GM21576 (cell line): ENCODE data around the gene PPP6R3.

ENCODE experiments used
- ATAC-seq: cut with Tn5 transposase; IDR thresholded peaks from one replicate; pipeline ENCODE4 v1.9.1; 2021; ENCODE audit warnings: mild to moderate bottlenecking, moderate library complexity; ENCODE audit not compliant: unreplicated experiment

Gene PPP6R3

DNA sequence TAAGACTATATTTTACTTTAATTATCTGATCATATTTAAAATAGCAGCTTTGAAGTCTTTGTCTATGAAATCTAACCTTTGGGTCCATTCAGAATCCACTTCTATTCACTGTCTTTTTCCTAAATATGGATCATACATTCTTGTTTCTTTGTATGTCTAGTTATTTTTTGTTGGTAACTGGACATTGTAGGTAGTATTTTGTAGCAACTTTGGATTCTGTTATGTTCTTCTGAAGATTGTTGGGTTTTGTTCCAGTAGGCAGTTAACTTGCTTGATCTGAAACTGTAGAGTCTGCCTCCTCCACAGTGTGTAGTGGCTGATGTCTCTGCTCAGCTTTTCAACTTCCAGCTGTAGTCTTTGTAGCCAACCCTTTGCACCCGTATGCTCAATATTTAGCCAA is 186.3 kb downstream of the PPP6R3 start:
- no peak for ATAC-seq

DNA sequence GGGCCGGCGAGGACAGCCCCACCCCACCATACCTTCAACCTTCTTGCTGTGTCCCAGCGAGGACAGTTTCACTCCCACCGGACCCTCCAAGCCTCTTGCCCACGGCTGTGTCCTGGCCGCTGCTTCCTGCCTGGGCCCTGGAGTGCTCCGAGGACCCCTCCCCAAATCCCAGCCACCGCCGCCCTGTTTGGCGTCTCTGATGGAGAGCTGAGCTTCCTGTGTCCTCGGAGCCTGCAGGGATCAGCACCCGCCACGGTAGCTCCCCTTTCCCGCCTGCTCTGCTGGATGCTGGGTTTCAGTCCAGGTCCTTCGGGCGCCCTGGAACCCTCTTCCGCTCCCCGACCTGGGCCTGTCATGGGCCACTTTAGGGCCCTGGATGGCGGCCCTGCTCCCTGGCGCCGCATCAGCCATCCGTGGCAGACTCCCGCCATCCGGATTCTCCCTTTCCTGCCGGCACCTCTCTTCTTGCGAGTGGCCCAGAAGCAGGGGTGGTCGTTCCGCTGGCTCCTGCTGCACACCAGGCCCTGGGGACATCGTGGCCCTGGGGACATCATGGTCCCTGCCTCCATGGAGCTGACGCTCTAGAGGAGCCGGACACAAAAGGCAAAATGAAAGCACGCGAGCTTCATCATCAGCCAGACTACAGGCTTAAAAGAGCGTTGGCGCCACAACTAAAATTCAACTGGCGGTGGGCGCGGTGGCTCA is 189.5 kb downstream of the PPP6R3 start:
- ATAC-seq: no peak

DNA sequence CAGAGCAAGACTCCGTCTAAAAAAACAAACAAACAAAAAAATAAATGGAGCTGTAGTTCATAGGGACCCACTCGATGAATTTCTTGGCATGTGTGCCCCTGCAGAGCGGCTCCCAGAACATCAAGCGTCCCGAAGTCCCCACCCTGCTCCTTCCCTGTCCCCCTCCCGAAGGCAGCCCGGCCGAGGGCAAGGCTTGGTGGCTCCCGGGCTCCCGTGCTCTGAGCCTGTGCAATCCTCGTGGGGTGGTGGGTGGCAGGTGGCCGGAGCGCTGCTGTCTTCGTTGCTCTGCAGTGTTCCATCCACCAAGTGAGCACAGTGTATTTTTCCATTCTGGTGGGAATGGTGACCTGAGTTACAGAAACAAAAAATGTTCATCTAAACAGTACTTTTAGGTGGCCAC is 190.2 kb downstream of the PPP6R3 start:
- ATAC-seq: no peak

DNA sequence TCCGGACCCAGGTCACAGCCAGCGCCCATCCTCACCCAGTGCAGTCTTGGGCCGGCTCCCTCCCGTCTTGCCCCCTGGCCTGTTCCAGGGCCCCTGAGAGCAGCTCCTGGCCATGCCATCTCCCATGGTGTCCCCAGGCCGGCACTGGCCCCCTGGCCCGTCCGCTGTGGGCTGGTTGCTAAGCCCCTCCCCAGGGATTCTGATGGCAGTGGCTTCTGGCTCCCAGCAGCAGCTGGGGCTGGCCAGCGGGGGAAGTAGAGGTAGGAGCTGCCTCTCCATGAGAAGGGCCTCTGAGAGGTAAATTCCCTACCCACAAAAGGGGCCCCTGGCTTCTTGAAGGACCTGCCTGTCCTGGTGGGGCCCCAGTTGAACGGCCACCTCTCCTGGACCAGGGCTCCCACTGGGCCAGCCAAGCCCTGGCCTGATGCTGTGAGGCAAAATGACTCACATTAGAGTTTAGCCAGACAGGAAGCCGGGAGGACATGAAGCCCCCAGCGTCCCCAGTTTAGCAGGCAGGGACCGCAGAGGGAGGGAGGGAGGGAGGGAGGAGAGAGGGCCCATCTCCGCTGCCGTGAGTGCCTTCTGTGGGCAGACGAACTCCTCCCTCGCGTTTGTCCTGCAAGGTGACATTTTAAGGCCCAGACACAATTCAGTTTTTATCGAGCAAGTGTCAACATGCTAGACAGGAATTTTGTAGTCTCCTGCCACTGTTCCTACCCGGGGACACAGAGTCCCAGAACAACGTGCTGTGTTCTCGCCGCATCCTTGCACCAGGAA is 190.8 kb downstream of the PPP6R3 start:
- ATAC-seq: no peak

DNA sequence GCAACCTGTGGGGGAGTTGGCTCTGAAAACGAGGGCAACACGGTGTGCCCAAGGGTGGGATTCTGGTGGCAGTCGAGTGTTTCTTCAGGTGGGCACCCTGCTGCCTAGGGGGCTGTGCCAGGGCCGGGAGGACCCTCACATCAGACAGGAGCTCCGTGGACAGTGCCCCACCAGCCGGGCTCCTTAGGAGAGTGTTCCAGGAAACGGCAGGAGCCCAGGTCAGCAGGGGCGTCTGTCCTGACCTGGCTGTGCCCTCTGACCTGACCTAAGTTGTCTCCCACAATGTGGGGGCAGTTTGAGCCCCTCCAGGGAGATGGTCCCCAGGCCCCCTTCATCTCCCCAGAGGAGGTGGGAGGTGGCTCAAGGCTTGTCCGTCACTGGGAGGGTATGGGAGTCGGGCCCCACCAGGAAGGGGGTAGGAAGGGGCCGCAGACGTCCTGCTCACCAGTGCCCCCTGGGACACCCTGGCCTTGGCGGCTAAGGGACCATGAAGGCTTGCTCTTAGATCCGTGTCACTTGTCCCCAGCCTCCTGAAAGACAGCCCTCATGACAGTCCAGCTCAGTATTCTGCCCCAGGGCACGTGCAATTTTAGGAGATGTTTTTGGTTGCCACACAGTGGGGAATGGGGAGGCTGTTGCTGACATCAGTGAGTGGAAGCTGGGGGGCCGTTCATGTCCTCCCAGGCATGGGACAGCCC is 191.6 kb downstream of the PPP6R3 start:
- no peak for ATAC-seq

DNA sequence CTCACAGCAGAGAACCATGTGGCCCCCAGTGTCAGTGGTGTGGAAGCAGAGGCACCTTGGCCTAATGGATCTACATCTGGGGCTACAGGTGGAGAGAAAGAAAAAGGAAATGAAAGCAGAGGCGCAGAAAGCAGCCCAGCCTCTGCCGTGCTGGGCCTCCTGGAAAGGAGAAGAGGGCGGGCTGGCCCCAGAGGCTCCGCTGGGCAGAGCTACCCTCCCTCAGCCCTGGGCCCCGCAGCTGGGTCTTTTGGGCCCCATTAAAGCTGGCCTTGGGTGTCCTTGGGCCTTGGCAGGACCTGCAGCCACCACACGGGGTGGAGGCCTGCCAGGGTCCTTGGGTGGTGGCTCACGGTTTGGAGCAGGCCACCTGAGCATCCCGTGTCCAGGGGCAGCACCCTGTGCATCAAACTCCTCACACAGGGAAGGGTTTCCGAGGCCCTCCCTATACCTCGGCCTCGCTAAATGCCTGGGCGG is 192.2 kb downstream of the PPP6R3 start:
- no peak for ATAC-seq

DNA sequence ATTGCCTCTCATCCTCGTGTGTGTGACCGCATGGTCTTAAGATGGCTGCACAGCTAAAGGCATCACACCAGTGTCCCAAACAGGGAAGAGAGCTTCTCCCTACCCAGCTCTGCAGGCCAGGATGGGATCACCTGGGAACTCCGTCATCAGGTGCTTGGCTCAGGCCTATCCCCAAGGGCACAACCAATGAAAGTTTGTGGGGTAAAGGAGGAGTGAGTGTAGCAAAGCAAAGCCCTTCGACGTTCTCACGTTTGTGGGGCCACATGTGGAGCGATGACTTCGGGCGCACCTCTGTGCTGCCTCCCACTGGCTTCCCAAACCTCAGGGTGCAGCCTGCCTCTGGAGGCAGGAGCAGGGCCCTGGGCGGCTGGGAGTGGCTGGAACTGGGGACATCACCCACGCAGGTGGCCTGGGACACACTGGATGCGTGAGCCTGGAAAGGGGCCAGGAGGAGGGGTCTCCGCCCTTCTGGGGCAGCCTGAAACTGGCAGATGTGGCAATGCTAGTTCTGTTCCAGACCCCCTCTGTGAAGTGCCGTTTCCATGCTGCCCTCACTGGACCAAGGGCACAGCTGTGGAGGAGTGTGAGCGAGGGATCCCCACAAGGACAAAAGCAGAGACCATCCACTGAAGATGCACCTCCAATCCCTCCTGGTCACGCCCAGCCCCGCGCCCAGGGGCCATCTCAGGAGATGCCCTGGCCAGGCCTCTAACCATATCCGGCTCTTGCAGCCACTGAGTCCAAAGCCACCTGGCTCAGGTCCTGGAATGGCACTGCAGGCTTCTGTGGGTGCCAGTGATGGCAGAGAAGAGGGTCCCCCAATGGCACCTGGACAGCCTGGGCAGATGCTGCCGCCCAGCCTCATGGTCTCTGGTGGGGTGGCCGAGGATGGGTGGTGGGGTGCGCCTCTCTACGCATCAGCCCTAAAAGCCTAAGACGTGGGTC is 193.2 kb downstream of the PPP6R3 start:
- no peak for ATAC-seq

DNA sequence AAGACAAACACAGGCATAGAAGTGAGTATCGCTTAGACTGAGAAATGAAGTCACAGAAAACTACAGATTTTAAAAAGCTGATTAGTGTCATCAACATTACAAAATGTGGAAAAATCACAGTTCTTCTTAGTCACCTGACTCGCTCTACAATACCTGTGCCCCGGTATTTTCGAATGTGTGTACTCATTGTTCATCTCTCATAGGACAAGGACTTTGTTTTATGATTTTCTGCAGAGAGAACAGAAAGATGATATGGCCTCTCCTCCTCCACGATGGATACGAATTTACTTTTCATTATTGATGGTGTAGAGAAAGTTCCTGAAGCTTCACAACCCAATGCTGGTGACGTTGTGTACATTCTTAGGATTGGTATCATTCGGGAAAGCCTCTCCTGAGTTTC is 194.4 kb downstream of the PPP6R3 start:
- ATAC-seq: no peak

DNA sequence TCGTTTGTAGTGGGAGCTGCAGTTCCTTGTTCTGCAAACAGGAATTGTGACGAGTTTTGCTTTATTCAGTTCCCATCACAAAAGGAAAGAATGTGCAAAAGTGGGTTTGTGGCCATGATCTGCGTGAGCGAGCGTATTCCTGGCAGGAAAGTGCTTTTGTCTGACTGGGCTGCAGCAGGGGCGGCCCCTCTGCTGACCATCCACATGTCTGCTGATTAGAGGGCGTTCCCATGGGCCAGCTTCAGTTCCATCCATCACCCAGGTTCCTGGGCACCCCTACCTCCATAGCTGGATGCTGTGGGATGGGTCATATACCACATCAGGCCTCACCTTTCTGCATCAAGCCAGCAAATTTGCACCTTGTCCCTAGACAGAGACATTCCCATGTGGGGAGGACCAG is 194.9 kb downstream of the PPP6R3 start:
- ATAC-seq: no peak

DNA sequence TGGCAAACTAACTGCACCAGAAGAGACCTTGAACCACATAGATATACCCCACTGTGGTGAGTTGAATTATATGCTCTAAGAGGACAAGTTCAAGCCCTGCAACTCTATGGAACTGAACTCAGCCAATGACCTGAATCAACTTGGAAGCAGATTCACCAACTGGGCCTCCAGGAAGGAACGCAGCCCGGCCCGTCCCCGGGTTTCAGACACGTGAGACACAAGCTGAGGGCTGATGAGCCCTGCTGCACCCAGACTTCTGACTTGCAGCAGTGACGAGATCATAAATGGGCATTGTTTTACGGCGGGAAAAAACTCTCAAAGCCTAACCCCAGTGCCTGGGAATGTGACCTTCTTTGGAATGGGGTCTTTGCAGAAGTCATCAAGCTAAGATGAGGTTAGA is 195.3 kb downstream of the PPP6R3 start:
- ATAC-seq: no peak

DNA sequence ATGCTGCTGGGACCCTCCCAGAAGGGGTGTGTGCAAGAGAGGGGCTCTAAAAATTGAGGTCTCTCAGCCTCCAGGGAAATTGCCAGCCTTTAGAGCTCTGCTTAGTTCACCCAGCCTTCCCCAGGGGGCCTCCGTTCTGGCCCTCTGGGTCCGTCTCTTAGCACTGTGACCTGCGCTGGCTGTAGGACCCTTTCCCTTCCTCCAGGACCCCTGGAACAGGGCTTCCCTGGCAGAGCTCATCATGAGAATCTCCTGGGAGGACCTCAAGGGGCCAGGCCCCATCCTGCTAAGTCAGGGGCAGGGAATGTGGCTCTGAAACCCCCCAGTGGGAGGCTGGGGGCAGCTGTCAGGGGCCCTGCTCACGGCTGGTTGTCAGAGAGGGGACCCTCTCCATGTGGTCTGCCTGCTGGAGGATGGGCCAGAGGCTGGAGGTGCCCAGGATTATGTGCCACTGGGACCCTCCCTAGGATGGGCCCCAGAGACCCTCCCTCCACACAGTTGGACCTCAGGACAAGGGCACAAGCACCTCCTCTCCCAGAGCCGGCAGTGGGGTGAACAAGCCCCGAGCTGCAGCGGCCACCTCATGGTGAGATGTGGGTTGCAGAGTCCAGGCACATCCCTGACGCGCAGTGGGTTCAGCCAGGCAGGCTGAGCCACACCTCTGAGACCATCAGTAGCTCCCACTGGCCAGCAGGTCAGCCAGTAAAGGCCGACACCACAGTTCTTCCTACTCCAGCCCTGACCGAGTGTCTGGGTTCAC is 196.6 kb downstream of the PPP6R3 start:
- ATAC-seq: no peak

DNA sequence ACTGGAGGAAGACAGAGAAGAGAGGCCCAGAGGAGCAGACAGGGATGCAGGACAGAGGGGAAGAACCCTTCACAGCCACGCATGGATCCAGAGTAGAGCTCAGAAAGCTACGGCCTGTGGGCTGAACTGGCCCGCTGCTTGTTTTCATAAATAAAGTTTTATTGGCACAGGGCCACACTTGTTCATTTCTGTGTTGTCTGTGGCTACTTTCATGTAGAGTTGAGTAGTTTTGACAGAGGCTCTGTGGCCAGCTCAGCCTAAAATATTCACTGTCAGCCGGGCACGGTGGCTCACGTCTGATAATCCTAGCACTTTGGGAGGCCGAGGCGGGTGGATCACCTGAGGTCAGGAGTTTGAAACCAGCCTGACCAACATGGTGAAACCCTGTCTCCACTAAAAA is 197.5 kb downstream of the PPP6R3 start:
- ATAC-seq: no peak

DNA sequence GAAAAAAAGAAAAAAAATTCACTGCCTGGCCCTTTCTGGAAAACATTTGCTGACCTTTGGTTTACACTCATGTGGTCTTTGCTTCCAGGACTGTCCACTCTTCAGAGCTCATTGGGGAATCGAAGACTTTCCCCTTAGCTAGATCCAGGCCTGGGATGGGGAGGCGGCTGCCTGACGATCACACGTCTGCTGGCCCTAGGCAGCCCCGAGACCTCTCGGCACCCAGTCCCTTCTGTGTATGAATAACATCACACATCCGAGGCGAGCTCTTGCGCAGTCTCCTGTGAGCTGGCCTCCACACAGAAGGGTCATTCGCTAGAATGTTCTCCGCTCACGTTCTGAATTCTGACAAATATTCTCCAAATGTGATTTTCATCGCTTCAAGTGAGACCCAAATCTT is 198.1 kb downstream of the PPP6R3 start:
- no peak for ATAC-seq

DNA sequence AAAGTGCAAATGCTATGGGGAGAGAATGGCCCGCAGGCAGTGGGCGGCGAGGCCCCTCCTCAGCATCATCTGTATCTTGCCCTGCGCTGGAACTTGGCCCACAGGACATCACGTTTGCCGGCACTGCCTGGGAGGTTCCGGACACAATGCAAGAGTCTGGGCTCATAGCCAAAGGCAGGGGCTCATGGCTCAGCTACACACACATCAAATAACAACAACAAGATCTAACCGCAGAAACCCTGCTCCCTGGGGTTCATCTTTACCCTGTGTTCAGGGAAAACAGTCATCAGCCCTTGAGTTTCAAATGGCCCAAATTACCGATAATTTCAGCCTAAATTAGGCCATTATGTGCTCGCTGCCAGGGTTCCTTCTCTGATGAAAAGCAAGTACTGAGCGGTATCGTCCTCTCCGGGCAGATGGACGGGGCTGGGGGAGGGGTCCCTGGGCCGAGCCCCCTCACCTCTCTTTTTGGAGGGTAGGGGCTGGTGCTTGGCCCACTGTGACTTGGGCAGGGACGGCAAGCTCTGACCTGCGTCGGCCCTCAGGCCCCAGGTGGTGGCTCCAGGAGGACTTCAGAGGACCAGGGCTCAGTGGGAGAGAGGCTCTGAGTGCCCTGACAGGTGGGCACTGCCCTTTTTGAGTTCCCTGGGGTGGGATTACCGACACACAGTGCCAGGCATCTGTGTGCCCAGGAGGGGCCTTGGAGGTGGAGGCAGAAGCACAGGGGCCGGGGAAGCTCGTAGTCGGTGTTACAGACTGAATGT is 198.8 kb downstream of the PPP6R3 start:
- no peak for ATAC-seq

DNA sequence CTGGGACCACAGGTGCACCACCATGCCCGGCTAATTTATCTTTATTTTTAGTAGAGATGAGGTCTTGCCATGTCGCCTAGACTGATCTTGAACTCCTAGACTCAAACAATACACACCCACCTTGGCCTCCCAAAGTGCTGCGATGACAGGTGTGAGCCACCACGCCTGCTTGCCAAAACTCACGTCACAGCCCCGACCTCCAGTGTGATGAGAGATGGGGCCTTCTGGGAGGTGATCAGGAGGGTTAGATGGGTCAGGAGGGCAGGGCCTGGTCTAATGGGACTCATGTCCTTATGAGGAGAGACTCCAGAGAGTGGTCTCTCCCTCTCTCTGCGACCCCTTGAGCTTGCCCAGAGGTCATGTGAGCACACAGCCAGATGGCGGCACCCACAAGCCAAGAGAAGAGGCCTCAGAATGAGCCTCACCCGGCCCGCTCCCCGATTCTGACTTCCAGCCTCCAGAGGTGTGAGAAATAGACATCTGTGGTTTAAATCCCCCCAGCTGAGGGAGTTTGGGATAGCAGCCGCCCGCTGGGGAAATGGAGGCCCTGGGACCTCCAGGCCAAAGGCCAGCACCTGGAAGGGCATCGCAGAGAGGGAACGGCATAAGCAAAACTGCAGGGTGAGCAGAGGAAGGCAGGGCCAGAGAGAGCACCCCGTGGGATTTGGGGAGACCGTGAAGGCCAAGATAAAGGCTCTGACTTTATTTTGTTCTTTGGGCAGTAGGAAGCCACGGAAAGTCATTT is 199.7 kb downstream of the PPP6R3 start:
- ATAC-seq: no peak

DNA sequence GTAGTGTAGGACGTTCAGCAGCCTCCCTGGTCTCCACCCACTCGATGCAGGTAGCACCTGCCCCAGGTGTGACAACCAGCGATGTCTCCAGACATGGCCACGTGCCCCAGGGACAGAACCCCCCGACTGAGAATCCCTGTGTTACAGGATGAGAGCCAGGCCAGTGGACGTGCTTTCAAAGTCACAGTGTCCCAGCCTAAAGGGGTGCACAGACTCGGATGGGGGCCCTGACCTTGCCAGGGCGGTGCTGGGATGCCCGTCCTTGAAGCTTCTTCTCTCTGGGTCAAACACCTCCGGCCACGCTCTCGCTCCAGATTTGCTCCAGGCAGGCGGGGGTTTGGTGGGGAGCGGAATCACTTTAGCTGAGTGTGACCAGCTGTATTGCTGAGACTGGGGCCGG is 200.5 kb downstream of the PPP6R3 start:
- no peak for ATAC-seq

DNA sequence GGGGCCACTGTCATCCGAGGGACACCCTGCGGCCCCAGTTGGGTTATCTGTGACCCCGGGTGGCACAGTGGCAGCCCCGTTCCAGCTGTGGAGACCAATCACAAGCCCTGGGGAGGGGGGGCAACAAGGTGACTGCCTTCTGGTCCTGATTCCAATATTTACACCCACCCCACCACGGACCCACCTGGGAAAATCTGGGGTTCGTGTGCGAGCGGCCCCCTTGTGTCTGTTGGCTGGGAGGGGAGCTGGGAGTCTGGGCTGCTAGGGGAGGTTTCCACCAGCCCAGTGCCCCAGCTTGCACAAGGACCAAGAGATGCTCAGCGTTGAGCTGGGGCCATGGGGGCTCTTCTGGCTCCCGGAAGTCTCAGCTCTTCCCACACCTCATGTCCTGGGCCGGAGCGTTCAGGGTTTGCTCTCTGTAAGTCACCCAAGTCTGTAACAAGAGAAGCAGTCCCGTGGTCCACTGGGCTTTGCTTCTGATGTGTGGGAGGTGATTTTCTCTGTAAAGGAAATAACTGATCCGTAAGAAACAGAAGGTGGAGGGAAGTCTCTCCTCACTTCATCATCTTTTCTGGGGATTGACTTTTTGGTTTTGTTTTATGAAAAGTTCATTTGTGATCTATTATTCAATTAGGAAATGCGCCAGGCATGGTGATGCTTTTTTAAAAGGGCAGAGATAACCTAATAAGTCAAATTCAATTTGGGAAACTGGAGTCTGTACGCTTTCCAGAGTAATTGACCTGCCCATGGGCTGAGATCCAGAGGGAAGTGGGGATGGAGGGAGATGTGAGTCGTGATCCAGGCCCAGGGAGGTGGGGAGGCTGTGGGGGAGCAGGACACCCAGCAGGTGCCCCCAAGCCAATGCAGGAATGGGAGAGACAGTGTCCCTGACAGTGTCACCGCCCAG is 201.4 kb downstream of the PPP6R3 start:
- no peak for ATAC-seq
